Loucy (cell line): ENCODE data around the gene ELOVL3.

Source experiments
- EZH2phosphoT487 ChIP-seq: fragments of 200-600 bp; IDR thresholded peaks from 2 replicates; pipeline ENCODE4 v1.6.1; 2018; ENCODE audit warnings: antibody characterized with exemption, mild to moderate bottlenecking, moderate library complexity, borderline replicate concordance
- TF ChIP-seq, protein P1 (sequence below): fragments of 200-600 bp; sonication (generic); conservative IDR thresholded peaks from 2 replicates; pipeline ENCODE4 v1.5.1; 2014; ENCODE audit warnings: mild to moderate bottlenecking, antibody characterized with exemption, low read length

DNA sequence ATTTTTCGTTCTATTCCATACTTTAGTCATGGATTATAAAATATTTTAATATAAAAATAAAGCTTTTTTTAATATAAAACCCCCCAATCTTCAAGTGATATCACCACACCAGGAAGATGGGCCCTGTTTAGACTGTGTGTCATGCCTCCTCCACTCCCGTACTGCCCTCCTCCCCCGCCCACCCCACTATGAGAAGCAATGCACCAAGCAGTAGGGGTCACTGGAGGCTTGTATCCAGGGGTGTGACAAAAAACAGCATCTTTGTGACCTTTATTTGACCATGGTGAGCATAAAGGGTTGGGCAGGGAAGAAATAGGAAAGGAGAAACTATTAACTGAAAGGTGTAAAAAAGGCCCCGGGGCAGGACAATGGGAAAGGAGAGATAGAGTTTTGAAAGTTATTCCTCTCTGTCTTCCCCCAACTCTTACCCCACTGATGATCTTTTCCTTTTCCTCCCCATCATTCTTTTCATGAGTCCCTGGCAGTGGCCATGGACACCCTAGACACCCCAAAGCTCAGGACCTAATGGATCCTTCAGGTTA lies 11.7 kb downstream of the ELOVL3 start:
- TF ChIP-seq, protein P1, sequence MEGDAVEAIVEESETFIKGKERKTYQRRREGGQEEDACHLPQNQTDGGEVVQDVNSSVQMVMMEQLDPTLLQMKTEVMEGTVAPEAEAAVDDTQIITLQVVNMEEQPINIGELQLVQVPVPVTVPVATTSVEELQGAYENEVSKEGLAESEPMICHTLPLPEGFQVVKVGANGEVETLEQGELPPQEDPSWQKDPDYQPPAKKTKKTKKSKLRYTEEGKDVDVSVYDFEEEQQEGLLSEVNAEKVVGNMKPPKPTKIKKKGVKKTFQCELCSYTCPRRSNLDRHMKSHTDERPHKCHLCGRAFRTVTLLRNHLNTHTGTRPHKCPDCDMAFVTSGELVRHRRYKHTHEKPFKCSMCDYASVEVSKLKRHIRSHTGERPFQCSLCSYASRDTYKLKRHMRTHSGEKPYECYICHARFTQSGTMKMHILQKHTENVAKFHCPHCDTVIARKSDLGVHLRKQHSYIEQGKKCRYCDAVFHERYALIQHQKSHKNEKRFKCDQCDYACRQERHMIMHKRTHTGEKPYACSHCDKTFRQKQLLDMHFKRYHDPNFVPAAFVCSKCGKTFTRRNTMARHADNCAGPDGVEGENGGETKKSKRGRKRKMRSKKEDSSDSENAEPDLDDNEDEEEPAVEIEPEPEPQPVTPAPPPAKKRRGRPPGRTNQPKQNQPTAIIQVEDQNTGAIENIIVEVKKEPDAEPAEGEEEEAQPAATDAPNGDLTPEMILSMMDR, result no peak
- TF ChIP-seq EZH2phosphoT487, result no peak
